ENCODE data around the gene SNN.

The SNN gene

DNA sequence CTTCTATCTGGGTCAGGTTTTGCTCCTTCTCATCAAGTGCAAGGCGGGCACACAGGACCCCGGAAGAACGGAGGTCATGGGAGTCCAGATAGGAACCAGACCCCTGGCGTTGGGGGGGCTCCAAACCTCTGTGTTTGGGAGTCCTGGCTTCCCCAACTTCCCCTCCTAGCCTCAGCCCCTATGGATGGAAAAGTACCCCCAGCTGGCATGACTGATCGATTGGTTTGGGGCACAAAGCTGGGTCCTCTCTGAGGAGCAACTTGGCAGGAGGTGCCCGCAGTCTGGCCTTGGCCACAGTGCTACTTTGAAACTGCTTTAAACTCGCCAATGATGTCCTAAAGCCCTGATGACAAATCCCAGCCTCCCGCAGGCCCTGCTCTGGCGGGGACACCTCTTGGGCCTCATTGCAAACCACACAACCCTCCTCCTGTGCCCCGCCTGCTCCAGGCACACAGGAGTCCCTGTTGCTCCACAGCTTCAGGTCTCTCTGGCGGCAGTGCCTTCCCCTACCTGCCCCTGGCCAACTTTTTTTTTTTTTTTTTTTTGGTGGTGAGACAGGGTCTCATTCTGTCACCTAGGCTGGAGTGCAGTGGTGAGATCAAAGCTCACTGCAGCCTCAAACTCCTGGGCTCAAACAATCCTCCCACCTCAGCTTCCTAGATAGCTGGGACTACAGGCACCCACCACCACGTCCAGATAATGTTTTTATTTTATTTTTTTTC, 38.0 kb upstream of the SNN start:
- Histone ChIP-seq H3K4me3 (IDR thresholded peaks at IDR 0.05; ENCODE audit: insufficient read depth, low read depth, low read length) (no peak overlapping the region), H3K4me1 (ENCODE audit: low read depth, poor library complexity, severe bottlenecking) (no peaks in the 10 kb centered on the region), H3K79me2 (ENCODE audit: insufficient read depth, low read depth) (no peaks in the 10 kb centered on the region), H3K4me2 (no peak overlapping the region), H4K20me1 (ENCODE audit: insufficient read depth) (no peaks in the 10 kb centered on the region), H3K36me3 (ENCODE audit: insufficient read depth) (no peaks in the 10 kb centered on the region), H3K27me3 (ENCODE audit: insufficient read depth, low read depth) (no peaks in the 10 kb centered on the region), H3K27ac (no peak overlapping the region), H3K9ac (no peak overlapping the region), H2AFZ (ENCODE audit: low read depth) (no peak overlapping the region)
- TF ChIP-seq, protein P1, sequence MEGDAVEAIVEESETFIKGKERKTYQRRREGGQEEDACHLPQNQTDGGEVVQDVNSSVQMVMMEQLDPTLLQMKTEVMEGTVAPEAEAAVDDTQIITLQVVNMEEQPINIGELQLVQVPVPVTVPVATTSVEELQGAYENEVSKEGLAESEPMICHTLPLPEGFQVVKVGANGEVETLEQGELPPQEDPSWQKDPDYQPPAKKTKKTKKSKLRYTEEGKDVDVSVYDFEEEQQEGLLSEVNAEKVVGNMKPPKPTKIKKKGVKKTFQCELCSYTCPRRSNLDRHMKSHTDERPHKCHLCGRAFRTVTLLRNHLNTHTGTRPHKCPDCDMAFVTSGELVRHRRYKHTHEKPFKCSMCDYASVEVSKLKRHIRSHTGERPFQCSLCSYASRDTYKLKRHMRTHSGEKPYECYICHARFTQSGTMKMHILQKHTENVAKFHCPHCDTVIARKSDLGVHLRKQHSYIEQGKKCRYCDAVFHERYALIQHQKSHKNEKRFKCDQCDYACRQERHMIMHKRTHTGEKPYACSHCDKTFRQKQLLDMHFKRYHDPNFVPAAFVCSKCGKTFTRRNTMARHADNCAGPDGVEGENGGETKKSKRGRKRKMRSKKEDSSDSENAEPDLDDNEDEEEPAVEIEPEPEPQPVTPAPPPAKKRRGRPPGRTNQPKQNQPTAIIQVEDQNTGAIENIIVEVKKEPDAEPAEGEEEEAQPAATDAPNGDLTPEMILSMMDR (conservative IDR thresholded peaks at IDR 0.05; ENCODE audit: low read depth, low read length), result no peak

DNA sequence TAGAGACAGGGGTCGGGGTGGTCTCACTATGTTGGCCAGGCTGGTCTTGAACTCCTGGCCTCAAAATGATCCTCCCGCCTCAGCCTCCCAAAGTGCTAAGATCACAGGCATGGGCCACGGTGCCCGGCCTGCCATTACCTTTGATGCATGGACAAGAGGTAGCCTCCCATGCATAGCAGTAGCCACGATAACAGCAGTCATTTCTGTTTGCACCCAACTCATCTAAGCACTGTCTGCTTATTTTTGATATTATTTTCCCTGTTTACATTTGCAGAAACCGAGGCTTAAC, 37.5 kb upstream of the SNN start:
- TF ChIP-seq, protein P1 (conservative IDR thresholded peaks at IDR 0.05; ENCODE audit: low read depth, low read length), result no peak
- no peak overlapping the region for H2AFZ ChIP-seq (ENCODE audit: low read depth)
- no peaks in the 10 kb centered on the region for H4K20me1 ChIP-seq (ENCODE audit: insufficient read depth)
- H3K4me3 ChIP-seq (IDR thresholded peaks at IDR 0.05; ENCODE audit: insufficient read depth, low read depth, low read length), result no peak overlapping the region
- H3K27me3 ChIP-seq (ENCODE audit: insufficient read depth, low read depth), result no peaks in the 10 kb centered on the region
- H3K27ac ChIP-seq, result no peak overlapping the region
- no peak overlapping the region for H3K9ac ChIP-seq
- H3K36me3 ChIP-seq (ENCODE audit: insufficient read depth), result no peaks in the 10 kb centered on the region
- H3K4me1 ChIP-seq (ENCODE audit: low read depth, poor library complexity, severe bottlenecking), result no peaks in the 10 kb centered on the region
- no peak overlapping the region for H3K4me2 ChIP-seq
- H3K79me2 ChIP-seq (ENCODE audit: insufficient read depth, low read depth), result no peaks in the 10 kb centered on the region

DNA sequence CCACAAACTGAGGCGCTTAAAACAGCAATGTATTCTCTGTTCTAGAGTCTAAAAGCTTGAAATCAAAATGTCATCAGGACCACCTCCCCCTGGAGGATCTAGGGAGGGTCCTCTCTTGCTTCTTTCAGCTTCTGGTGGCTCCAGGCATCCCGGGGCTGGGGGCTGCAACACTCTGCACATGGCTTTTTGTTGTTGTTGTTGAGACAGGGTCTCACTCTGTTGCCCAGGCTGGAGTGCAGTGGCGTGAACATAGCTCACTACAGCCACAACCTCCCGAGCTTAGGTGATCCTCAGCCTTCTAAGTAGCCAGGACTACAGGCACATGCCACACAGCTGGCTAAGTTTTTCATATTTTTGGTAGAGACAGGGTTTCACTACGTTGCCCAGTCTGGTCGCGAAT, 37.0 kb upstream of the SNN start:
- no peaks in the 10 kb centered on the region for H3K79me2 ChIP-seq (ENCODE audit: insufficient read depth, low read depth)
- TF ChIP-seq, protein P1 (conservative IDR thresholded peaks at IDR 0.05; ENCODE audit: low read depth, low read length), result no peak
- no peaks in the 10 kb centered on the region for H4K20me1 ChIP-seq (ENCODE audit: insufficient read depth)
- H3K4me2 ChIP-seq, result no peak overlapping the region
- no peaks in the 10 kb centered on the region for H3K36me3 ChIP-seq (ENCODE audit: insufficient read depth)
- no peaks in the 10 kb centered on the region for H3K27me3 ChIP-seq (ENCODE audit: insufficient read depth, low read depth)
- no peak overlapping the region for H3K4me3 ChIP-seq (IDR thresholded peaks at IDR 0.05; ENCODE audit: insufficient read depth, low read depth, low read length)
- H2AFZ ChIP-seq (ENCODE audit: low read depth), result no peak overlapping the region
- H3K9ac ChIP-seq, result no peak overlapping the region
- H3K27ac ChIP-seq, result no peak overlapping the region
- no peaks in the 10 kb centered on the region for H3K4me1 ChIP-seq (ENCODE audit: low read depth, poor library complexity, severe bottlenecking)

DNA sequence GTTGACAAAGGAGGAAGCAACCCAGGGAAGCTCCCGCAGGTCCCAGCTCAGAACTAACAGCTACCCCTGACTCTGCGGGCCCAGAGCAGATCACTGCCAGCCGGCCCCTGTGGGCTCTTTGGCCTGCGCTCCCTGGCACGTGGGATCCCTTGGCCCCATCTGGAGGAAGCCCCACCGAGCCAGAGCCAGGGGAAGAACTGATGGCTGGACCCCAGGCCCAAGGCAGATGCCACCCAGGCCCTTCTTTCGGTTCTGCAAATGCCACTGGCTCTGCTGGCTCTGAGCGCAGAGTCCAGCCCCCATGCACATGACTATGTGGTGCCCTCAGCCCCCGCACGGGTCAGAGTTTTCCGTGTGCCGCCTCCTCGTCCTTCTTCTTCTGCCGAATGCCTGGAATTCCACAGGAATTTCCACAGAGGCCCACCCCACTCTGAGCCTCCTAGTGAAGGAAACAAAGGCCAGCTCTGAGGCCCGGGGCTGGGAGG, 35.8 kb upstream of the SNN start:
- Histone ChIP-seq H3K36me3 (ENCODE audit: insufficient read depth) (no peaks in the 10 kb centered on the region), H3K4me3 (IDR thresholded peaks at IDR 0.05; ENCODE audit: insufficient read depth, low read depth, low read length) (no peak overlapping the region), H4K20me1 (ENCODE audit: insufficient read depth) (no peaks in the 10 kb centered on the region), H3K27me3 (ENCODE audit: insufficient read depth, low read depth) (no peaks in the 10 kb centered on the region), H3K4me1 (ENCODE audit: low read depth, poor library complexity, severe bottlenecking) (no peaks in the 10 kb centered on the region), H3K79me2 (ENCODE audit: insufficient read depth, low read depth) (no peaks in the 10 kb centered on the region), H3K27ac (no peak overlapping the region), H3K4me2 (no peak overlapping the region), H3K9ac (no peak overlapping the region), H2AFZ (ENCODE audit: low read depth) (no peak overlapping the region)
- TF ChIP-seq, protein P1 (conservative IDR thresholded peaks at IDR 0.05; ENCODE audit: low read depth, low read length), result no peak

Data from KMS-11 (cell line).